GM12875 (cell line): ENCODE measurements around the gene PARP12.

Source experiments
- H3K4me3 ChIP-seq: one replicate; pipeline ENCODE4 v1.5.1; 2011; ENCODE audit warnings: low read depth, low read length, control low read depth
- CTCF ChIP-seq: IDR thresholded peaks from 2 replicates; pipeline ENCODE4 v1.5.1; 2011; ENCODE audit warnings: low read depth, mild to moderate bottlenecking, control low read depth, inconsistent platforms, low read length, moderate library complexity, borderline replicate concordance; ENCODE audit not compliant: insufficient read depth

Gene PARP12

GRCh38 chr7:140069298-140069949 is 6.7 kb upstream of the PARP12 start:
- no peak overlapping the region for H3K4me3 ChIP-seq
- TF ChIP-seq CTCF: no peak

GRCh38 chr7:140068033-140068432 is 5.3 kb upstream of the PARP12 start:
- no peak for TF ChIP-seq CTCF
- no peak overlapping the region for H3K4me3 ChIP-seq

- TF ChIP-seq CTCF: no peak
- no peak overlapping the region for H3K4me3 ChIP-seq
Observed at GRCh38 chr7:140067052-140067451, 4.3 kb upstream of the PARP12 start.

- peak overlapping the region; percentile 69 for H3K4me3 ChIP-seq
- TF ChIP-seq CTCF: no peak
Observed at GRCh38 chr7:140062118-140062527, 628 bp downstream of the PARP12 start.

- no peak for TF ChIP-seq CTCF
- H3K4me3 ChIP-seq: peak overlapping the region; percentile 69
Observed at GRCh38 chr7:140061607-140061930, 1.2 kb downstream of the PARP12 start.

- no peak overlapping the region for H3K4me3 ChIP-seq
Observed at GRCh38 chr7:140060788-140061606, 1.8 kb downstream of the PARP12 start.

More at GRCh38 chr7:140060788-140061606, 1.8 kb downstream of the PARP12 start:
- no peak for TF ChIP-seq CTCF
